Left ventricle myocardium inferior (tissue), 1 donor: Measurements from ENCODE around the gene LRRC8D. TPM values are rescaled to one million over a fixed set of nuclear protein-coding genes. Genes with fewer than 3 reads are reported as not detected.

Source experiments
- DNase-seq: peaks from one replicate; pipeline ENCODE4 v3.0.0-alpha.2; 2020
- H3K27ac ChIP-seq: fragments of 200-600 bp; replicated peaks from 2 replicates; pipeline ENCODE4 v1.8.0; 2021
- H3K27me3 ChIP-seq: fragments of 200-600 bp; 2 replicates; pipeline ENCODE4 v1.8.0; 2021; ENCODE audit warnings: low read depth
- H3K36me3 ChIP-seq: fragments of 200-600 bp; 2 replicates; pipeline ENCODE4 v1.8.0; 2021
- H3K4me1 ChIP-seq: fragments of 200-600 bp; 2 replicates; pipeline ENCODE4 v1.8.0; 2021
- H3K4me3 ChIP-seq: fragments of 200-600 bp; 2 replicates; pipeline ENCODE4 v1.8.0; 2021; ENCODE audit warnings: mild to moderate bottlenecking, moderate library complexity
- H3K9me3 ChIP-seq: fragments of 200-600 bp; replicated peaks from 2 replicates; pipeline ENCODE4 v1.8.0; 2021
- intact Hi-C: fragments of 100-400 bp; cut with micrococcal nuclease; formaldehyde crosslinking; loops from one replicate; pipeline ENCODE4 v1.11.0; 2022
- total RNA-seq: library from RNA; stranded (reverse); fragmentation: NEBNext Ultra II Directional; extraction: Animal tissue kit (Norgen Biotek cat#: 25700); gene quantifications from one replicate; pipeline ENCODE4 v1.2.1, GENCODE V29; 2021
- TF ChIP-seq, protein P1 (sequence below): fragments of 200-600 bp; IDR thresholded peaks from 2 replicates; pipeline ENCODE4 v1.8.0; 2021; ENCODE audit warnings: antibody characterized with exemption, mild to moderate bottlenecking, borderline replicate concordance
- donor health status: DM: no; HTN: yes; CAD: no; lungs with severe emphysema.

The LRRC8D gene
- total RNA-seq, 1 donor from 2014 or later = 6.4 TPM

- H3K27me3 ChIP-seq = no peaks in the 10 kb centered on the region
- no peaks in the 10 kb centered on the region for H3K36me3 ChIP-seq
- no peaks in the 10 kb centered on the region for H3K9me3 ChIP-seq
- peaks cover 42% of the 10 kb centered on the region for H3K4me1 ChIP-seq
- DNase-seq = no peak
- no peak overlapping the region for H3K27ac ChIP-seq
- TF ChIP-seq, protein P1, sequence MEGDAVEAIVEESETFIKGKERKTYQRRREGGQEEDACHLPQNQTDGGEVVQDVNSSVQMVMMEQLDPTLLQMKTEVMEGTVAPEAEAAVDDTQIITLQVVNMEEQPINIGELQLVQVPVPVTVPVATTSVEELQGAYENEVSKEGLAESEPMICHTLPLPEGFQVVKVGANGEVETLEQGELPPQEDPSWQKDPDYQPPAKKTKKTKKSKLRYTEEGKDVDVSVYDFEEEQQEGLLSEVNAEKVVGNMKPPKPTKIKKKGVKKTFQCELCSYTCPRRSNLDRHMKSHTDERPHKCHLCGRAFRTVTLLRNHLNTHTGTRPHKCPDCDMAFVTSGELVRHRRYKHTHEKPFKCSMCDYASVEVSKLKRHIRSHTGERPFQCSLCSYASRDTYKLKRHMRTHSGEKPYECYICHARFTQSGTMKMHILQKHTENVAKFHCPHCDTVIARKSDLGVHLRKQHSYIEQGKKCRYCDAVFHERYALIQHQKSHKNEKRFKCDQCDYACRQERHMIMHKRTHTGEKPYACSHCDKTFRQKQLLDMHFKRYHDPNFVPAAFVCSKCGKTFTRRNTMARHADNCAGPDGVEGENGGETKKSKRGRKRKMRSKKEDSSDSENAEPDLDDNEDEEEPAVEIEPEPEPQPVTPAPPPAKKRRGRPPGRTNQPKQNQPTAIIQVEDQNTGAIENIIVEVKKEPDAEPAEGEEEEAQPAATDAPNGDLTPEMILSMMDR = no peak
- intact Hi-C loops = no loop called here
- no peak overlapping the region for H3K4me3 ChIP-seq
Observed at GRCh38 chr1:89826594-89826993, 5.8 kb downstream of the LRRC8D start.

- intact Hi-C loops = no loop called here
- Histone ChIP-seq H3K9me3 (no peaks in the 10 kb centered on the region), H3K4me3 (no peak overlapping the region), H3K4me1 (peaks cover 42% of the 10 kb centered on the region), H3K36me3 (no peaks in the 10 kb centered on the region), H3K27ac (no peak overlapping the region), H3K27me3 (no peaks in the 10 kb centered on the region)
- TF ChIP-seq, protein P1 = no peak
- no peak for DNase-seq
Observed at GRCh38 chr1:89827330-89827729, 6.5 kb downstream of the LRRC8D start.

DNA sequence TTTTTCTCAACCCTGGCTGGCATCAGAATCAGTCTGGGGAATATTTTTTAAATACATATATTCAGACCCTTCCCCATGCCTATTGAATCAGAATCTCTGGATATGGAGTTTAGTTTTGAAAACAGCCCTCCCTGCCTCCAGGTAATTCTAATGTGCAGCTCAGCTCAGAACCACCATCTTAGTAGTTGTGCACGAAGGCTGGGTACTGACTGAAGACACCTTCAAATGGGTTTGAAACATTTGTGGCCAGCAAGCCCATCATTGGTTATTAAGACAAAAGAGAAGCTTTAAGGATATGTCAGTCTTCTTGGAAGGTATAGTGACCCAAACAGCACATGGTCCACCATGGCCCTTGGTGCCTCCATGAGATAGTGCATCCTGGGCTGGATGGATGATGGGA is 7.1 kb downstream of the LRRC8D start:
- intact Hi-C loops = no loop called here
- H3K9me3 ChIP-seq = no peaks in the 10 kb centered on the region
- peaks cover 42% of the 10 kb centered on the region for H3K4me1 ChIP-seq
- no peak overlapping the region for H3K27ac ChIP-seq
- no peak for DNase-seq
- TF ChIP-seq, protein P1 = no peak
- H3K36me3 ChIP-seq = no peaks in the 10 kb centered on the region
- no peaks in the 10 kb centered on the region for H3K27me3 ChIP-seq
- no peak overlapping the region for H3K4me3 ChIP-seq

DNA sequence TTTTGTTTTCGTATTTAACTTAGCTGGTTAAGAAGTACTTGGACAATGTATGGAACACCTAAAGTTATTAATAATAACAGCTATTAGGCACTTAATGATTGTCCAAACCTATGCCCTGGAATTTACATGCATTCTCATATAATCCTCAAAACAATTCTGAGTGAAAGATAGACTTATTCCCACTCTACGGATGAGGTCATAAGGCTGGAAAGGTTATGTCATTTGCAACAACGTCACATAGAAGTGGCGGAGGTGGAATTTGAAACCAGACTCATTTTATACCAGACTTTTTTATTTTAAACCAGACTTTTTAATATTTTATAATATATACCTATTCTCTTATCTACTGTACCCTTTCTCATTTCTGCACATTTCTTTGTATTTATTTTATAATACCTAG is 8.4 kb downstream of the LRRC8D start:
- intact Hi-C loops = no loop called here
- H3K36me3 ChIP-seq = no peaks in the 10 kb centered on the region
- no peaks in the 10 kb centered on the region for H3K9me3 ChIP-seq
- no peak overlapping the region for H3K4me3 ChIP-seq
- TF ChIP-seq, protein P1 = no peak
- no peak overlapping the region for H3K27ac ChIP-seq
- no peak for DNase-seq
- H3K27me3 ChIP-seq = no peaks in the 10 kb centered on the region
- peaks cover 41% of the 10 kb centered on the region for H3K4me1 ChIP-seq

DNA sequence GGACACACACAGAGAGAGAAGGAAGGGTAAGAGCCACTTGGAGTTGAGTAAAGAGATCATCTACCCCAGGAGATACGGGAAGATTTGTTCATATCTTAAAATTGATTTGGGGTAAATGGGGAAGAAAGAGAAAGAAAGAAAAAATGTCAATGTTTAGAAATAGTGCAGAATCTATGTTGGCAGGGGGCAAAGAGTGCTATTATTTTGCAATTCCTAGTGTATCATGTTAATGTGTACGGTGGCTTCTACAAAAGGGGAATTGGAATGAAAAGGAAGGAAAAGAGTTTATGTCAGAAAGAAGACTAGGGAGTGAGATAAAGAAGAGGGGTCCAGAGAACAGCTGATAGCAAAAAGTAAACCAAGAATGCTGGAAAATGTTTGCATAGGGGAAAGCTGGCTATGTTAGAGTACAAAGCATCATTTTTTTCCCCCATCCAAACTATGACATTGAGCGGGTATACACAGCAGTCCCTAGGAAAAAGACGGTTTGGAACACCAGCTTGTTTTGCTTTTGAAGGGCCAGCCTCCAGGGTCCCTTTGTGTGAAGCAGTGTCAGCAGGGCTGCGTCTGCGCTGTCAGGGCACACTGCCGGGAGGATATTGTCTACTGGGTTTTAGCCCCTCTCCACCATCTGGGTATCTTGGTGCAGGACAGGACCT is 10.8 kb downstream of the LRRC8D start:
- no peaks in the 10 kb centered on the region for H3K36me3 ChIP-seq
- no peaks in the 10 kb centered on the region for H3K27me3 ChIP-seq
- H3K4me3 ChIP-seq = no peak overlapping the region
- no peak for DNase-seq
- H3K4me1 ChIP-seq = peaks cover 51% of the 10 kb centered on the region
- intact Hi-C loops = no loop called here
- TF ChIP-seq, protein P1 = no peak
- H3K9me3 ChIP-seq = no peaks in the 10 kb centered on the region
- H3K27ac ChIP-seq = no peak overlapping the region
